IMR-90 (cell line): ENCODE data around the gene JMJD1C. TPM values are rescaled to one million over a fixed set of nuclear protein-coding genes. Genes with fewer than 3 reads are reported as not detected.

Source experiments
- ATAC-seq: fragments of 200-7000 bp; cut with Tn5 transposase; 2 replicates; pipeline ENCODE4 v1.9.1; 2020; ENCODE audit warnings: low read depth, mild to moderate bottlenecking, moderate library complexity
- BruUV-seq: library from RNA; stranded (reverse); fragments of 400-500 nt; replicated peaks from 2 replicates; lab custom pipeline; 2021; lab: Mats Ljungman, UMichigan
- CTCF ChIA-PET: fragments of 300-600 bp; formaldehyde crosslinking; extraction: SDS; loops from one replicate; lab custom pipeline; 2021; ENCODE audit warnings: antibody characterized with exemption; lab: Yijun Ruan, JAX
- POLR2A ChIA-PET: fragments of 300-600 bp; sonication (Branson Sonifier 250); formaldehyde crosslinking; loops from one replicate; lab custom pipeline; 2022; ENCODE audit warnings: antibody characterized with exemption; ENCODE audit not compliant: unreplicated experiment; lab: Charles Lee
- DNase-seq: peaks from one replicate; pipeline ENCODE4 v3.0.0; 2013
- H2AFZ ChIP-seq: replicated peaks from 2 replicates; pipeline ENCODE3; 2013; ENCODE audit warnings: low read length, mild to moderate bottlenecking; ENCODE audit not compliant: poor library complexity
- H2AK5ac ChIP-seq: 2 replicates; pipeline ENCODE4 v1.6.1; 2013; ENCODE audit warnings: low read depth, low read length, inconsistent platforms
- H2AK9ac ChIP-seq: replicated peaks from 2 replicates; pipeline ENCODE3; 2013; ENCODE audit warnings: mild to moderate bottlenecking, low read depth, low read length, moderate library complexity; ENCODE audit not compliant: poor library complexity
- H2BK120ac ChIP-seq: 2 replicates; pipeline ENCODE4 v1.6.1; 2013; ENCODE audit warnings: low read depth, low read length, inconsistent platforms
- H2BK15ac ChIP-seq: 3 replicates; pipeline ENCODE4 v1.6.1; 2013; ENCODE audit warnings: low read depth, low read length, inconsistent platforms
- H2BK20ac ChIP-seq: 2 replicates; pipeline ENCODE4 v1.6.1; 2013; ENCODE audit warnings: low read depth, mild to moderate bottlenecking, inconsistent platforms, low read length, moderate library complexity
- H2BK5ac ChIP-seq: 2 replicates; pipeline ENCODE4 v1.6.1; 2013; ENCODE audit warnings: mild to moderate bottlenecking, low read depth, low read length, inconsistent platforms; ENCODE audit not compliant: poor library complexity, severe bottlenecking
- H3K14ac ChIP-seq: replicated peaks from 2 replicates; pipeline ENCODE4 v1.6.1; 2013; ENCODE audit warnings: low read depth, low read length, inconsistent platforms
- H3K18ac ChIP-seq: 2 replicates; pipeline ENCODE4 v1.6.1; 2013; ENCODE audit warnings: low read depth, low read length, control low read depth
- H3K23ac ChIP-seq: 2 replicates; pipeline ENCODE4 v1.6.1; 2013; ENCODE audit warnings: low read depth, low read length, inconsistent platforms
- H3K27ac ChIP-seq: 2 replicates; pipeline ENCODE4 v1.5.1; 2013; ENCODE audit warnings: mild to moderate bottlenecking, control low read depth, low read length; ENCODE audit not compliant: insufficient read depth
- H3K27me3 ChIP-seq: 2 replicates; pipeline ENCODE4 v1.6.1; 2013; ENCODE audit warnings: low read length; ENCODE audit not compliant: control insufficient read depth, insufficient read depth
- H3K36me3 ChIP-seq: 2 replicates; pipeline ENCODE4 v1.6.1; 2013; ENCODE audit warnings: low read length, mixed read lengths; ENCODE audit not compliant: control insufficient read depth, insufficient read depth
- H3K4ac ChIP-seq: 2 replicates; pipeline ENCODE4 v1.6.1; 2013; ENCODE audit warnings: low read depth, low read length, inconsistent platforms
- H3K4me1 ChIP-seq: 2 replicates; pipeline ENCODE4 v1.6.1; 2013; ENCODE audit warnings: low read length, mixed read lengths; ENCODE audit not compliant: control insufficient read depth, insufficient read depth
- H3K4me2 ChIP-seq: 2 replicates; pipeline ENCODE4 v1.6.1; 2013; ENCODE audit warnings: low read depth, mild to moderate bottlenecking, control low read depth, low read length, moderate library complexity
- H3K4me3 ChIP-seq: 2 replicates; pipeline ENCODE4 v1.5.1; 2013; ENCODE audit warnings: low read depth, mild to moderate bottlenecking, control low read depth, low read length, moderate library complexity; ENCODE audit not compliant: insufficient read depth
- H3K56ac ChIP-seq: 2 replicates; pipeline ENCODE4 v1.6.1; 2013; ENCODE audit warnings: low read length, inconsistent platforms; ENCODE audit not compliant: insufficient read depth; ENCODE audit errors: extremely low read depth
- H3K79me1 ChIP-seq, 2 experiments: 2 replicates each; pipeline ENCODE4 v1.6.1; 2013; ENCODE audit warnings: low read length in 2 of 2, inconsistent platforms in 1 of 2, low read depth in 1 of 2
- H3K9ac ChIP-seq: 2 replicates; pipeline ENCODE4 v1.6.1; 2013; ENCODE audit warnings: low read depth, low read length, control low read depth
- H3K9me1 ChIP-seq: 2 replicates; pipeline ENCODE4 v1.6.1; 2013; ENCODE audit warnings: low read length, inconsistent platforms; ENCODE audit not compliant: insufficient read depth
- H3K9me3 ChIP-seq: 2 replicates; pipeline ENCODE4 v1.6.1; 2013; ENCODE audit warnings: low read length; ENCODE audit not compliant: control insufficient read depth, insufficient read depth
- H4K20me1 ChIP-seq: 2 replicates; pipeline ENCODE4 v1.6.1; 2013; ENCODE audit warnings: low read length, inconsistent platforms; ENCODE audit not compliant: insufficient read depth
- H4K5ac ChIP-seq: 2 replicates; pipeline ENCODE4 v1.6.1; 2013; ENCODE audit warnings: mild to moderate bottlenecking, low read depth, low read length, control low read depth
- H4K8ac ChIP-seq, 2 experiments: 2 replicates each; pipeline ENCODE4 v1.6.1; 2013; ENCODE audit warnings: low read depth in 2 of 2, low read length in 2 of 2, control low read depth in 1 of 2, inconsistent platforms in 1 of 2
- H4K91ac ChIP-seq: 2 replicates; pipeline ENCODE4 v1.6.1; 2013; ENCODE audit warnings: low read depth, low read length, inconsistent platforms; ENCODE audit not compliant: insufficient read depth
- BHLHE40 ChIP-seq: fragments of 150-350 bp; IDR thresholded peaks from 2 replicates; pipeline ENCODE4 v1.6.1; 2016; ENCODE audit warnings: mild to moderate bottlenecking, low read depth, low read length
- CEBPB ChIP-seq: IDR thresholded peaks from 2 replicates; pipeline ENCODE4 v1.6.1; 2012; ENCODE audit warnings: low read depth, low read length, improper control_type of control experiment
- CHD1 ChIP-seq: IDR thresholded peaks from 2 replicates; pipeline ENCODE4 v1.6.1; 2012; ENCODE audit warnings: low read depth, low read length, improper control_type of control experiment
- FOS ChIP-seq: fragments of 150-350 bp; IDR thresholded peaks from 2 replicates; pipeline ENCODE4 v1.6.1; 2016; ENCODE audit warnings: low read depth, low read length
- MAFK ChIP-seq: IDR thresholded peaks from 2 replicates; pipeline ENCODE4 v1.6.1; 2012; ENCODE audit warnings: low read depth, low read length, improper control_type of control experiment
- NFE2L2 ChIP-seq: fragments of 150-350 bp; IDR thresholded peaks from 2 replicates; pipeline ENCODE4 v1.6.1; 2016; ENCODE audit warnings: low read depth, mild to moderate bottlenecking, low read length
- POLR2A ChIP-seq: IDR thresholded peaks from 2 replicates; pipeline ENCODE4 v1.6.1; 2012; ENCODE audit warnings: mild to moderate bottlenecking, low read depth, low read length
- RAD21 ChIP-seq: IDR thresholded peaks from 2 replicates; pipeline ENCODE4 v1.6.1; 2012; ENCODE audit warnings: low read length, improper control_type of control experiment
- RCOR1 ChIP-seq: IDR thresholded peaks from 2 replicates; pipeline ENCODE4 v1.6.1; 2012; ENCODE audit warnings: mild to moderate bottlenecking, low read length, improper control_type of control experiment; ENCODE audit not compliant: insufficient replicate concordance
- RFX5 ChIP-seq: IDR thresholded peaks from 2 replicates; pipeline ENCODE4 v1.8.0; 2012; ENCODE audit warnings: low read depth, mild to moderate bottlenecking, low read length, moderate library complexity
- SMC3 ChIP-seq: fragments of 150-350 bp; IDR thresholded peaks from 2 replicates; pipeline ENCODE4 v1.6.1; 2016; ENCODE audit warnings: low read depth, mild to moderate bottlenecking, antibody characterized with exemption, low read length, moderate library complexity
- WGBS, 2 experiments: methylation state at CpG; one replicate each; pipeline versions ENCODE4 v1.1.5 to v1.1.7; 2013; ENCODE audit warnings: missing lambda C conversion rate in 2 of 2; ENCODE audit not compliant: insufficient read length in 1 of 2; ENCODE audit errors: extremely low coverage in 2 of 2; 5-methylcytosine and 5-hydroxymethylcytosine counted together
- dilution Hi-C: fragments of 300-500 bp; cut with HindIII; formaldehyde crosslinking; loops from one replicate; pipeline ENCODE4 v1.14.3; 2018; ENCODE audit warnings: low sequenced_read_pairs; ENCODE audit not compliant: unreplicated experiment
- in situ Hi-C: fragments of 300-500 bp; cut with MboI; formaldehyde crosslinking; loops from 3 replicates; pipeline ENCODE4 v1.14.3; 2019; ENCODE audit warnings: low sequenced_read_pairs, inconsistent platforms, mixed read lengths
- intact Hi-C: fragments of 100-400 bp; cut with micrococcal nuclease; formaldehyde crosslinking; loops from 2 replicates; pipeline ENCODE4 v1.10.0; 2022
- polyA plus RNA-seq, 3 experiments: library from polyadenylated mRNA; depleted of rRNA; stranded (reverse); fragments of >200 nt; gene quantifications; 2 replicates each; pipeline ENCODE4 v1.2.3, GENCODE V29; 2012; ENCODE audit warnings: low replicate concordance in 1 of 3
- total RNA-seq: library from RNA; depleted of rRNA; stranded (reverse); fragments of >200 nt; gene quantifications from 2 replicates; pipeline ENCODE4 v1.2.3, GENCODE V29; 2012

The JMJD1C gene
- total and polyA plus RNA-seq, 2 of the 4 experiments (the other 2 are of a cell fraction) = 15.6 to 96.8 TPM

DNA sequence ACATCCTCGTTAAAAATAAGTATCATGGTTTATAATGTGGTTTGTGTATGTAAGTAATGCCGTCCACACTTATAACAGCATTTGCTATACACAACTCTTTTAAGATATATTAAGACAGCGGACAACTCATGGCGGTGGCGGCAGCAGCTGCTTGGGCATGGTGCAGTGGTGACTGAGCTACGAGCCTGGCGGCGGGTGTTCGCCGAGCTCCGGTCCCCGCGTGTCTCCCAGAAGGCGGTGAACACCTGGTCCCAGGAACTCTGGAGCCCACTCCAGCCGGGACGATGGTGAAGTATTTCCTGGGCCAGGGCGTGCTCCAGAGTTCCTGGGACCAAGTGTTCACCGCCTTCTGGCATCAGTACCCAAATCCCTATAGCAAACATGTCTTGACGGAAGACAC lies 38.8 kb downstream of the JMJD1C start:
- Histone ChIP-seq H2BK20ac (no peak overlapping the region), H3K79me1 (peaks cover 20 to 80% of the 10 kb centered on the region in 2 experiments), H3K9me1 (peaks cover 3% of the 10 kb centered on the region), H3K4ac (no peak overlapping the region), H3K9me3 (no peaks in the 10 kb centered on the region), H4K5ac (no peak overlapping the region), H3K36me3 (no peaks in the 10 kb centered on the region), H2BK5ac (no peak overlapping the region), H4K8ac (no peak overlapping the region), H3K18ac (no peak overlapping the region), H2AFZ (no peak overlapping the region), H3K4me2 (no peak overlapping the region), H3K4me1 (peaks cover 3% of the 10 kb centered on the region), H3K14ac (no peak overlapping the region), H2BK15ac (no peak overlapping the region), H2AK5ac (no peak overlapping the region), H2AK9ac (no peak overlapping the region), H3K27me3 (no peaks in the 10 kb centered on the region), H4K91ac (no peak overlapping the region), H3K27ac (no peak overlapping the region), H3K9ac (no peak overlapping the region), H3K56ac (no peak overlapping the region), H4K20me1 (peaks cover 27% of the 10 kb centered on the region), H3K4me3 (no peak overlapping the region), H3K23ac (no peak overlapping the region), H2BK120ac (no peak overlapping the region)
- DNase-seq (no peak), ATAC-seq (no peak)
- ChIA-PET POLR2A (no interaction called here), CTCF (interaction anchor here (1.4 kb wide), 1 partner anchor 10 kb away, joined by 3 read pairs; no protein-coding TSS in a partner anchor)
- intact Hi-C loops = no loop called here
- in situ Hi-C loops = no loop called here
- dilution Hi-C loops = no loop called here
- WGBS, 2 experiments = 99% methylated on average over 12 of the region's 19 CpGs; no CpG with 5 or more reads in 1 of the 2 experiments
- no TSS peak for BruUV-seq
- TF ChIP-seq NFE2L2 (no peak), SMC3 (no peak), FOS (no peak), MAFK (no peak), RAD21 (no peak), RFX5 (no peak), RCOR1 (no peak), POLR2A (no peak), BHLHE40 (no peak), CEBPB (no peak), CHD1 (no peak)
